ENCODE measurements around the gene DDX60.

DNA sequence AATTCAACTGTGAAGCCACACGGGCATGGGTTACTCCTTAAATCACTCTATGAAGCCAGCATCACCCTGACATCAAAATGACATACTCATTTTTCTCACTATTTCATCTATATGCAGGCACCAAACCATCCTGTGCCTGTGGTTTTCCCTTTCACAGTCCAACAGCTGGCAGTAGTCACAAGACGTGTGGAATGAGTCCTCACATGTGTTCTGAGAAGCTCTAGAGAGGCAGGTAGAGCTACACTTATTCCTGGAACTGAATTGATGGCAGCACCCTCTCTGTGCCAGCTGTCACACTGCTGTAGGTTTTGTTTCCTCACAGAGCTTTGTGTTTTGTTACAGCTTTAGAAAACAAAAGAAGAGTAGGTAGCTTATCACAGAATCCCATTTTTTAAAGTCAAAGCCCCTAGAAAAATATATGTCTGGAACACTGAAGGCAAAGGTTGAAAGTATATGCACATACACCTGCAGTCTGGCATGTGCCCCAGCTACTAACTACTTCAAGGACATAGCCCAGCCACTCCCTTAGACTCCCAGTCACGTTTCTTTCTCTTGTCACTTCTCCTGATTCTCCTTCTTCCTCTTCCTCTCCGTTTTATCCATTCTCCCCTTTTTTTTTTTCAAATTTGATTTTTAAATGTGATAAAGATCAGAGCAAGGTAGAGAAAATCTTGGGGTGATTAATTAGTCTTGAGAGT lies 119.1 kb downstream of the DDX60 start:
- TF ChIP-seq, protein P1, sequence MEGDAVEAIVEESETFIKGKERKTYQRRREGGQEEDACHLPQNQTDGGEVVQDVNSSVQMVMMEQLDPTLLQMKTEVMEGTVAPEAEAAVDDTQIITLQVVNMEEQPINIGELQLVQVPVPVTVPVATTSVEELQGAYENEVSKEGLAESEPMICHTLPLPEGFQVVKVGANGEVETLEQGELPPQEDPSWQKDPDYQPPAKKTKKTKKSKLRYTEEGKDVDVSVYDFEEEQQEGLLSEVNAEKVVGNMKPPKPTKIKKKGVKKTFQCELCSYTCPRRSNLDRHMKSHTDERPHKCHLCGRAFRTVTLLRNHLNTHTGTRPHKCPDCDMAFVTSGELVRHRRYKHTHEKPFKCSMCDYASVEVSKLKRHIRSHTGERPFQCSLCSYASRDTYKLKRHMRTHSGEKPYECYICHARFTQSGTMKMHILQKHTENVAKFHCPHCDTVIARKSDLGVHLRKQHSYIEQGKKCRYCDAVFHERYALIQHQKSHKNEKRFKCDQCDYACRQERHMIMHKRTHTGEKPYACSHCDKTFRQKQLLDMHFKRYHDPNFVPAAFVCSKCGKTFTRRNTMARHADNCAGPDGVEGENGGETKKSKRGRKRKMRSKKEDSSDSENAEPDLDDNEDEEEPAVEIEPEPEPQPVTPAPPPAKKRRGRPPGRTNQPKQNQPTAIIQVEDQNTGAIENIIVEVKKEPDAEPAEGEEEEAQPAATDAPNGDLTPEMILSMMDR (conservative IDR thresholded peaks at IDR 0.05) = no peak
- TF ChIP-seq EZH2 (IDR thresholded peaks at IDR 0.05; ENCODE audit: low read depth) = no peak

Measured in PC-9 (cell line).